ENCODE data around the gene MRPS6.

The MRPS6 gene

DNA sequence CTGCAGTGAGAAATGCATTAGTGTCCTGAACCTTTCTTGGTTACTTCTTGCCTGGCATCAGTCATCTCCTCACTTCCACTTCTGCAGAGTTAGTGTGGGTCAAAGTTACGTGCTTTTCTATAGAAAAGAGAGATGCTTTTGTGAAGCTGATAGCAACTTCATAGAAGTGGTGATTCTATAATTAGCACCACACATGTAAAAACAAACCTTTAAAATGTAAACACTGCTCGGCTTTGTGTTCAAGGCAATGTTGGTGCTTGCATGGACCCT, 57.3 kb downstream of the MRPS6 start:
- no peak for DNase-seq (ENCODE audit: extremely low read depth in 1 of 2, low read depth in 1 of 2)

DNA sequence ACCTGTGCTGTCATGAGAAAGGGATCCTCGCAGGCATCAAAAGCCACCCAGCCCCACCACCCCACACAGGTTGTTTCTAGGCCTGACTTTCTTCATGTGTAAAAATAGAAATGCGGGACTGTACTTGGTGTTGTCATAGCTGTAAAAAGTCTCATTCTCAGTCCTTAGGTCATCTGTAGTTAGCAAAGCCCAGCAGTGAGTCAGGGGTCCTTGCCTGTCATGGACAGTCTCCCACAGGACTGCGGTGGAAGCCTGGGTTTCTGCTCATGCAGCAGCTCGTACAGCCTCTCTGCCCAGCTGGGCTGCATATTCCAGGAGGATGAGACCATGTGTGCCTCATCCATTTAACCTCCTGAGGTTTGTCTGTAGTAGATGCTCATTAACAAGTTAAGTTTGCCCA, 58.2 kb downstream of the MRPS6 start:
- DNase-seq (ENCODE audit: extremely low read depth in 1 of 2, low read depth in 1 of 2): no peak

DNA sequence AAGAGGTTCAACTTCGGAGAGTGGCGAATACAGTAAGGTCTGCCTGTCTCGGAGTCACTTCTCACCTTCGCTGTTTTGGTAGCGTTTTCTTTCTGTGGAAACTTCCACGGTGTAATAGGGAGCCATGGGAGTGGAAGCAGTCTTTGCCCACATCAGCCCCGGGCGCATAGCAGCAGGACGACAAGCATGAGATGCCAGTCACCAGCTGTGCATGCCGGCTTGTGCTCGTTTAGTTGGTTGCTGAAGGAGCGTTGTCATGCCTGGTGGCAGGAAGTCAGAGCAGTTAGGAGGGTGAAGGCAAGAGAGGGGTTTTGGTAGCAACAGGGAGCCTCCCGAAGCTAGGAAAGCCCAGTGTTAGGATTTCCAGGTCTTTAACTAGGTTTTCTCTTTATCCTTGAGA, 58.8 kb downstream of the MRPS6 start:
- DNase-seq (ENCODE audit: extremely low read depth in 1 of 2, low read depth in 1 of 2): no peak

DNA sequence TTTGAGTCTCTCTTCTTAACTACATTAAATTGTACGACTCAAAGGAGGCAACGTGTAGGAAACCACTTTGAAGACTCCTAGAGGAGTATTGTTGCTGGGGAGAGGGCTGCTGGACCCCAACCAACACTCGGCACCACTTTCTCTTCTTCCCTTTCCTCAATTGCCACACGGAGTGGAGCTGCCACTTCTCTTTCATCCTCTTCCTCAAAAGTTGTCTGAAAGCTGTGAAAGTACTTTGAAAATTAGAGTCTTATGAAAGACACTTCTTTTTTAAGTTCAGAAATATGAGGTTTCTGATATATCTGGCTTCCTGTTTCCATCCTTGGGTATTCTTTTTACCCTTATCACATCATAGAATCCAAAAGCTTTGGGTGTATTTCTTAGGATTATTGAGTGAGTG, 59.5 kb downstream of the MRPS6 start:
- no peak for DNase-seq (ENCODE audit: extremely low read depth in 1 of 2, low read depth in 1 of 2)

DNA sequence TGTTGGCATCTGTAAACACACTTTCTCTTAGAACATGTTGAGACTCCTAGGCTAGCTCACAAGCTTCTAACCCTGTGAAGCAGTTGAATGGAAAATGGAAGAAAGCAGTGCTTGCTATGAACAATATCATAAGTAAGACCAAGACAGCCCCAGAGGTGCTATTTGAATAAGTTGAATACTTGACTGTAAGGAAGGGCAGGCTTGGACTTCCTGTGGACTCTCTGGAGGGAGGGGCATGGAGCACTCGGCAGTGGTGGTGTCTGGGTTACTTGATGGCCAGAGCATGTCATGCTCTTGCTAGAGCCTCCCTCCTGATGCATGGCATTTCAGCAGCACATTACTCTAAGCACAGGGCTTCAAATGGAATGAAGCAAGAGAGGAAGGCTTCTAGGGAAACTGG, 60.0 kb downstream of the MRPS6 start:
- DNase-seq (ENCODE audit: extremely low read depth in 1 of 2, low read depth in 1 of 2): no peak

DNA sequence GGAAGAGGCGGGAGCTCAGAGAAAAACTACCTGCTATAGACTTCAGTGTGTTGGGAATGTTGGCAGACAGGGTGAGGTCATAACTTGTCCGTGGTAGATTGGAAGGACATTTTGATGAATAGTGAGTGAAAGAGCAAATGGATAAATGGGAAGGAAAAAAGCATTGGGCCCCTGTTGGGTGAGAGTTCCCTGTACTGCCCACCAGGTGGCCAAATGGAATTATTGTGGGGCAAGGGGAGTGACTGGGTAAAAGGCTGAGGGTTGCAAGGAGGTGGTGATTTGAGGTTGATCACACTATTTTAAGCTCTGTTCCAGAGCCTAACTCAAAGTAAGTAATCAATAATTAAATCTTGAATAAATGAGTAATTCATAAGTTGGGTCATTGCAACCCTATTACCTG, 60.4 kb downstream of the MRPS6 start:
- no peak for DNase-seq (ENCODE audit: extremely low read depth in 1 of 2, low read depth in 1 of 2)

DNA sequence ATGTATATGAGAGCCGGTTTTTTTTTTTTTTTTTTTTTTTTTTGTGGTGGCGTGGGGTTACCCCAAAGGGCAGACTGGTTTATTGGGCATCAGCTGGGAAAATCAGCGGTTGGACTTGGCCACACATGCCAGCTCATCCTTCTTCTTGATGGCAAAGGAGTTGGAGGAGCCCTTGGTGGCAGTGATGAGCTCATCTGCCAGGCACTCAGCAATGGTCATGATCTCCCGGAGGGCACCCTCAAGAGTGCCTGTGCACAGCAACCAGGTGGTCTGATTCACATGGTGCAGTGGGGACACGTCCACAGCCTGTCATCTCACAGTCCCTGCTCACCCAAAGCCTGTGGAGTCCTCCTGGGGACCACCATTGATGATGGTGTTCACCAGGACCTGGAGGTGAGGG, 62.0 kb downstream of the MRPS6 start:
- DNase-seq (ENCODE audit: extremely low read depth in 1 of 2, low read depth in 1 of 2): no peak

DNA sequence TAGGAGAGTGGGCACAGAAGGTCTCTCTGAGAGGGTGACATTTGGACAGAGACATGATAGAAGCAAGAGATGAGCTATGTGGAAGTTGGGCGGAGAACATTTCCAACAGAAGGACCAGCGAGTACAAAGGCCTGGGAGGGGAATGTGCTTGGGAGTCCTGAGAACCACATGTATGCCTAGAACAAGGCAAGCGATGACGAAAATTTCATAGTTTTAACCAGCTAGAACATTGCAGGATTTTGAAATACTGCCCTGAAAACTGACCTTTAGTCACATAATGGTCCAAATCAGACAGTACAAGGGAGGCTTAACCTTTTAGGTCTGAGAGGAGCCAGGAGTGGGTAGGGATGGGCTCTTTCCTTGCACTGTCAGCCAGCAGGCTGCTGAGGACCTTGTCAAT, 68.0 kb downstream of the MRPS6 start:
- no peak for DNase-seq (ENCODE audit: extremely low read depth in 1 of 2, low read depth in 1 of 2)

DNA sequence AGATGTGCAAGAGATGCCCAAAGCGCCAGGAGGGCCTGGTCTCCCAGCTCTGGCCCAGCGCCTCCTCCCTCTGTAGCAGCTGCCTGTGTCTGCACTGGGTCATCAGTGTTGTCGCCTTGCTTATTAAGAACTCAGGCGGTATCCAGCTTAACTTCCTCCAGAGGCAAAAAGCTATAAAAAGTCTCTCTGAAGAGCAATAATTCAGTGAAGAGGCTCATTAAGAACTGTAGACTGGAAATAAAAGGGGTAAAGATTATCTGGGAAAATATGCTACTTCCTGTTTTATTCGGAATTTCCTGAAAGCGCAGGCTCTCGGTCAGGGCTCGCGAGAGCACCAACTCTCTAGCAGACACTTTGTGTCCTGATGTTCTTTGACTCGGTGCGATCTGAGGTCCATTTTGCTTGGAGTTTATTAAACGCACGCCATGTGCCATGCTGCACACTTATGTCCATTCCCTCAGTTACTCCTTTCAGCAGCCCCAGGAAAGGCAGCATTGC, 70.4 kb downstream of the MRPS6 start:
- DNase-seq (ENCODE audit: extremely low read depth in 1 of 2, low read depth in 1 of 2): no peak

DNA sequence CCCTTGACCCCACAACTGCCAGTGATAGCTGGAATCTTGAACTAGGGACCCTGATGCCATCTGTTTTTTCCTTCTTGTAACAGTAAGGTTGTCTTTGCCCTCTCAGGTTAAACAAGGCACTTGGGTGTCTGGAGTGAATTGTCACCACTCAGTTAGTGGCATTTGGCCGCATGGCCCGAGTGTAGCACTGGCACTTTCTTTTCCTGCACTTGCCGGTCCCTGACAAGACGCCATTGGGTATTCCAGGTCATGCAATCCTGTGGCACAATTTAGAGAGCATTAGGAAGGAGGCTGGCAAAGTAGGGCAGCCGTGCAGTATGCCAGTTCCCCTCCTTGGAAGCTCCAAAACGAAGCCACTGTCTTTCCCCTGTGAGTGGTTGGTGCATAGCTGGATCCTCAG, 70.8 kb downstream of the MRPS6 start:
- no peak for DNase-seq (ENCODE audit: extremely low read depth in 1 of 2, low read depth in 1 of 2)

DNA sequence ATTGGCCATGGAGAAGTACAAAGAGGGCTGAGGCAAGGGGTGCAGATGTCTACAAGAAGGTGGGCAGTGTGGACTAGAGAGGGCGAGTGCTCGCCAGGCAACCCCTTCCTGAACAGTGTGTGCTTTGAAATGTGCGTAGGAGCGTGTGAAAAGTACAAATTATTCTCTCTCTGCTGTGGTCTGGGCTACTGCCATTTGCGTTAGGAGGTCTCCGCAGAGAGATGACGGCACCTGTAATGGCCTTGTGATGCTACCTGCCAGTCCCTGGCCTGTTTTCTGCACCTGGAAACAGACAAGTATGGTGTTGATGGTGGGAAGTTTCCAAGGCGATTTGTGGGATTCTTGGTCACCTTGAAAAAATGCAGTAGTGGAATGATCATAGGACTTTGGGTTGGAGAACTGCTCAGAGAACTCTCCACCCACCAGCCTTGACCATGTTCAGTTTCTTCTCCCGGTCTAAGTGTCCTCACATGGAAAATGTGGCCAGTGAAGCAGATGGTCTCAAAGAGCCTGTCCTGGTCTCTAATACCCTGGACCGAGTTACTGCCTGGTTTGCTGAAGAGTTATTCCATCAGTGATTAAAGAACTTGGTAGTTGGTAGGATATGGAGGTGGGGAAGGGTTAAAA, 74.5 kb downstream of the MRPS6 start:
- DNase-seq (ENCODE audit: extremely low read depth in 1 of 2, low read depth in 1 of 2): no peak

DNA sequence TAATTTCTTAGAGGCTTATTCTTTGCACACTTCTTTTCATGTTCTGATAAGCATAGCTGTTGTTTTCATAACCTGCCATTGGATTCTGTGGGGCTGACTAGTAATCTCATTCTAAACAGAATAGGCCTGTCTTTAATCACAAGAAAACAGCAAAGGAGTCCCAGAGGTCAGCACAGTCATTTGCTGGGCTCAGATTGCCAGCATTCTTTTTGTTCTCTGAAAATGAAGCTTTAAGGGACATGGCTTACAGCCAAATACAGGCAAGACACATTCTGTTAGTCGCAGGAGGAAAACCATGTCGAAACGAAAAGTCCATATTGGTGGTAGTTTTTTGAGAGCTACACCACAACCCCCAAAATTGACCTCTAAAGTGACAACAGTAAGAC, 75.0 kb downstream of the MRPS6 start:
- DNase-seq (ENCODE audit: extremely low read depth in 1 of 2, low read depth in 1 of 2): no peak

DNA sequence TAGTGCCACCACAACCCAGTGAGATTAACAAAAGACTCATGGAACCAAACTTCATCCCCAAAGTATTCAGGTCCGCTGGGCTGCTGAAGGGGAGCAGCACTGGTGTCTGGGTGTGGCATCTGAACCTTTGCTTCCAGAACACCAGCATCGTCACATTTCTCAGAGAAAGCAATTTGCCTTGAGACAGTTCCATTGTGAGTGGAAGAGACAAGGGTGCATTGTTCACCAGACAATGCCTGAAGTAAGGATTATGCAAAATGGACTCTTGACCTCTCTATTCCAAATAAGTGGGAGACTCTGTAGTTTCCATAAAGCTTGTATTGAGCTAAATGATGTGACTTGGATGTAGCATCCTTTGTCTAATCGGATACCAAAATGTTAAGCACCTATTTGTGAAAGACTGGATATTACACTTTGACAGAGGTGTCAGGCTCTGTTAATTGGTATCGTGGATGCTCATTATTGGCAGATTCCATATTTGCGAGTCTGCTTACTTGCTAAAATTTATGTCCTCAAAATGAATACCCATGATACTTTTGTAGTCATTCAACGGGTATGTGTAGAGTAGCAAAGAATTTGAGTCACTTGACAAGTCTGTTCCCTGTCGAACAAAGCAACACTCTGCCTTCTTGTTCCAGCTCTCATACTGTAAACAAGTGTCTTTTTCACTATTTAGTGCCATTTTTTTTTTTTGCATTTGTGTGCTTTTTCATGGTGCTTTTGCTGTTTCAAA, 75.6 kb downstream of the MRPS6 start:
- DNase-seq (ENCODE audit: extremely low read depth in 1 of 2, low read depth in 1 of 2): no peak

DNA sequence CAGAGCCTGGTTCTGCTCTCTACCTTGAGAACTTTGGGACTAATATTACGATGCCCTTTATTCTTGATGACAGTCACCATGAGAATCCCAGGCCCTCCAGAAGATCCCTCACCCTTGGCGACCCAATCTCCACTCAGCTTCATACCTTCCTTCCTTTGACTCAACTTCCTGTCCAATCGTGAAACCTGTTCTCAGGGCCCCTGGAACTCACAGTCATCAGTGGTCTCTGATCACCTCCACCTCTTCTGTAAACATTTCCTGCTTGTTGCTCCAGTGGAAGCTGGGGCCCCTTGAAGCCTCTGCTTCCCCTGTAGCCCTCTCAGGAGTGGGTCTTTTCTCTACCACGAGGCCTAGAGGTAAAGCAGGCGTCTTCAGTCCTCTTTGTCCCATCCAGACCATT, 79.1 kb downstream of the MRPS6 start:
- no peak for DNase-seq (ENCODE audit: extremely low read depth in 1 of 2, low read depth in 1 of 2)

DNA sequence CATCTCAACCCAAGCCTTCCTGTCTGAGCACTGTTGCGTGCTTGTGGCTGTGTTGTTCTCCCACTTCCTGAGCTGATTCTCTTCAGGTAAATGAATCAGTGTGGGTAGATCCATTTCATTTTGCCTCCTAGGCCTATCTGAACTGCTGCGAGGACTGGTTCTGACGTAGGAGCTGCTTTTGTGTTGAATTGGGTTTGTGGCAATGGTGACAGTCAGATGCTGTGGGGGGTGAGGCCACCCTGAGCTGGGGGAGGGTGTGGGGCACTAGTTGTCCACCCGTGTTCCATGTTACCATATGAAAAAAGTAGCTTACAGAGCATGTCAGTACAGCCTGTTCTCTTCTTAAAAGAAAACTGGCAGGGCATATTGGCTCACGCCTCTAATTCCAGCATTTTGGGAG, 81.5 kb downstream of the MRPS6 start:
- peak in 1 of 2 donors; percentile 23 for DNase-seq (ENCODE audit: extremely low read depth in 1 of 2, low read depth in 1 of 2)

DNA sequence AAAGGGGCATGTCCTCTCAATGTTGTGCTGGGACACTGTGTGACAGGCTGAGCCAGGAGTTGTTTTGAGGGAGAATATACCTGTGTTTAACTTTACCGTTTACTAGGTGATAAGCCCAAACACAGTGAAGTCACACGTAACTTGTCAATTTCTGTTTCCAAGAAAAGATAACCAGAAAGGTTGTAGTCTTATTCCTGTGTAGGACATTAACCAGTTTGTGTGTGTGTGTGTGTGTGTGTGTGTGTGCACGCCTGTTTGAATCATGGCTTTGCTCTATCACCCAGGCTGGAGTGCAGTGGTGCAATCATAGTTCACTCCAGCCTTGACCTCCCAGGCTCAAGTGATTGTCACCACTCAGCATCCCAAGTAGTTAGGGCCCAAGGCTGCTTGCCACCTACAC, 83.6 kb downstream of the MRPS6 start:
- no peak for DNase-seq (ENCODE audit: extremely low read depth in 1 of 2, low read depth in 1 of 2)

DNA sequence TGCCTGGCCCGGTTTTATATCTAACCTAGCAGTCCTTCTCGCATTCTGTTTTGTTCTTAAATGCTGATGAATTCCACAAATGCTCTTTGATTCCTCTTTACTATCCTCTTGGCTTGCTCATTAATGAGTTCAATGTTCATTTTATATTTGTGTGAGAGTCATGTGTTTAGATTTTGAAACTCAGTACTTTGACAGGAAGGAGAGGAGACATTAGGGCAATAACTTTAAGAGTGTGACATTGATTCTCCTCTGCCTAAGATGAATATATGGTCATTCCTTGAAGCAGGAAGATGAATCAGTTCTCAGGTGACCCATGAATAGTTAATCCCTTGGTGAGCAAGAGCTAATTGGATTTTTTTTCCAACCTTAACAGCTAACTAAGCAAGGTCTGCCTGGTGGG, 84.1 kb downstream of the MRPS6 start:
- no peak for DNase-seq (ENCODE audit: extremely low read depth in 1 of 2, low read depth in 1 of 2)

DNA sequence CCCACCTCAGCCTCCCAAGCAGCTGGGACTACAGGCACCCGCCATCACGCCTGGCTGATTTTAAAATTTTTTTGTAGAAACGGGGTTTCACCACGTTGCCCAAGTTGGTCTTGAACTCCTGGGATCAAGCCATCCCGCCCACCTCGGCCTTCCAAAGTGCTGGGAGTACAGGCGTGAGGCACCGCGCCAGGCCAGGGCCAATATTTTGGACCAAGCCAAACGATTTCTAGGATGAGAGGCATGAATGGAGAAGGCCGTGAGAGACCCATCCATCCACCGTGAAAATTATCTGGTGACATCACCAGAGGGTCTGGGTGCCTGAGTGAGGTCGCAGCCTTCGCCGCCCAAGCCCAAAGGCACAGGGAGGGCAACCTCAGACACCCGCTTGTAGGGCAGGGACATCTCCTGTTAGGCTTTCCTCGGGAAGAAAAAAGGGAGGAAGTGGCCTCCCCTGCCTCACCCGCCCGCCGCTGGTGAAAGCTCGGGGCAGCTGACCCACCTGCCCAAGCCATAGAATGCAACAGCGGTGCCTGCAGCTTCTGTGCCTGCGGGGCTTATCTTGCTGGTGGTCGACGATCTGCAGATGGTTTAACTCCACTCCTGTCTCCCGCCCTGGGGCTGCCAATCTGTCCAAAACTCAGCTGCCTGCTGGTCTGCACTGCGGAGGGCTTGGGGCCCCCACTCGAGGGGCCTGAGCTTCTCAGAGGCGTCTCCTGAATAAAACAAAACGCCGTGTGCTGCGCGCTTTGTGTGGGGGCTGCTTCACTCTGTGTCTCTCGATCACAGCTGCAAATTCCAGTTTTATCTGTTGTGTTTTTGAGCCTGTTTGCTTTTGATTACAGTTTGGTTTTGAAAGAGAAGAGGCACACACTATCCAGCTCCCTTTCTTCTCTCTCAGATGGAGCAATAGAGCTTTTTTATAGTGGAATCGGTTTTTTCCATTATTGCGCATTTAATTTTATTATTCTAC, 85.8 kb downstream of the MRPS6 start:
- no peak for DNase-seq (ENCODE audit: extremely low read depth in 1 of 2, low read depth in 1 of 2)

DNA sequence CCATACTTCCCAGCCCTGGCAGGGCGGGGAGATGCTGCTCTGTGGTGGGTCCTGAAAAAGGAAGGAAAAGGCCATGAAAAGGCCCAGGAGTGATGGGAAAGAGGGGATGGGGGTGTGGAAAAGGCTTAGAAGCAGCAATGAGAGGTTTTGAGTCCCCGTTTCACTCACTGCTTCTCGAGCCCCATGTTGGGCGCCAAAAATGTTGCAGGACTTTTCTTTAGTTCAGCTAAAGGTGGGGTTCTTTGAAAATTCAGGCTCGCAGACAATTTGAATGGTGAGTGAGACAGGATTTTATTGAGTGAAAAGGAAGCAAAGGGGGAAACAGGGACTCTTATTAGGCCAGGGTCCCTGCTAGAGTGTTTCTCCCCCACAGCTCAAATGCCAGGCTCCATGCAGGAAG, 93.1 kb downstream of the MRPS6 start:
- DNase-seq (ENCODE audit: extremely low read depth in 1 of 2, low read depth in 1 of 2): no peak

DNA sequence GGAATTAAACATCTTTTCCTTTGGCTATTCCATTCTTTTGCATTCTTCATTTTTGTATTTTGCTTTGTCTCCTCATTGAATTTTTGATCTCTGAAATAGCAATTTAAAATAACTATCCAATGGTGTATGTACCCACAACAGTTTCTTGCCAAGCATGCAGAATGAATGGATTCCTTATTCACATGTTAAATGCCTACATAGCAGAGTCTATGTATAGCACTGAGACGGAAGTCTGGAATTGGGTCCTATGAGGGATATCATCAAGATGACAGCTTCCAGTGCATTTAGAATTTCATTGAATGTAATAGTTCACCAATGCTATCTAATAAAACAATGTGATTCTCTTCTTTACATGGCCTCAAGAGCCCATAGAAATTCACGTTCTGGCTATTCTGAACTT, 97.5 kb downstream of the MRPS6 start:
- DNase-seq (ENCODE audit: extremely low read depth in 1 of 2, low read depth in 1 of 2): no peak

DNA sequence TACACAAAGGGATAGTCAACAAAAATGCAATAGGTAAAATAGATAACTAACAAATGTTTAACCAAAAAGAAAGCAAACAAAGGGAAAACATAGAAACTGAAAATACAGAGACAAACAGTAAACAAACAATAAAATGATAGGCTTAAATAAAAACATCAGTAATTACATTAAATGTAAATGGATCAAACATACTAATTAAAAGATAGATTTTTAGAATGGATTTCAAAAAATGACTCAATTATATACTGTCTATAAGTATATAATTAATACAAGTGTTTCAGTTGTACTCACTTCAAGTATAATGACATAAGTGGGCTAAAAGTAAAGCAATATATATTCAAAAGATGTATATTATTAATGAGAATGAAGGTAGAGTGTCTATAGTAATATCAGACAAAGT, 101.1 kb downstream of the MRPS6 start:
- no peak for DNase-seq (ENCODE audit: extremely low read depth in 1 of 2, low read depth in 1 of 2)

DNA sequence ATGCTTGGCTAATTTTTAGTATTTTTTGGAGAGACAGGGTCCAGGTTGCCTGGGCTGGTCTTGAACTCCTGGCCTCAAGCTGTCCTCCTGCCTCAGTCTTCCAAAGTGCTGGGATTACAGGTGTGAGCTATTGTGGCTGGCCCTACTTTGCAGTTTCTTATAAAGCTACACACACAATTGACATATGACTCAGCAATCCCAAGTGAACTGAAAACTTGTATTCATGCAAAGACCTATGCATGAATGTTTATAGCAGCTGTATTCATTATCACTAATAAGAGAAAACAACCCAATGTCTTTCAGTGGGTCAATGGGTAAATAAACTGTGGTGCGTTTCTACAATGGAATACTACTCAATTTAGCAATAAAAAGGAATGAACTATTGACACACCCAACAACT, 103.1 kb downstream of the MRPS6 start:
- no peak for DNase-seq (ENCODE audit: extremely low read depth in 1 of 2, low read depth in 1 of 2)

All from stimulated activated CD8-positive, alpha-beta memory T cell treated with anti-CD3 and anti-CD28 coated beads, Interleukin-7, amount 100 ng/mL, for 48 hours (primary cell).